Cardiac septum (tissue), 1 donor: ENCODE results near the gene SIPA1L3. TPM values are rescaled to one million over a fixed set of nuclear protein-coding genes. Genes with fewer than 3 reads are reported as not detected.

Experiments
- DNase-seq: peaks from one replicate; pipeline ENCODE4 v3.0.0-alpha.2; 2020; ENCODE audit warnings: low spot score
- intact Hi-C: fragments of 100-400 bp; cut with DNase I; formaldehyde crosslinking; loops from one replicate; pipeline ENCODE4 v1.14.0; 2022
- total RNA-seq: library from RNA; stranded (reverse); fragmentation: NEBNext Ultra II Directional; extraction: Animal tissue kit (Norgen Biotek cat#: 25700); gene quantifications from one replicate; pipeline ENCODE4 v1.2.1, GENCODE V29; 2021
- donor health status: DM: no; HTN: no; CAD: no.

The SIPA1L3 gene
- total RNA-seq, 1 donor from 2014 or later, result 14.0 TPM

DNA sequence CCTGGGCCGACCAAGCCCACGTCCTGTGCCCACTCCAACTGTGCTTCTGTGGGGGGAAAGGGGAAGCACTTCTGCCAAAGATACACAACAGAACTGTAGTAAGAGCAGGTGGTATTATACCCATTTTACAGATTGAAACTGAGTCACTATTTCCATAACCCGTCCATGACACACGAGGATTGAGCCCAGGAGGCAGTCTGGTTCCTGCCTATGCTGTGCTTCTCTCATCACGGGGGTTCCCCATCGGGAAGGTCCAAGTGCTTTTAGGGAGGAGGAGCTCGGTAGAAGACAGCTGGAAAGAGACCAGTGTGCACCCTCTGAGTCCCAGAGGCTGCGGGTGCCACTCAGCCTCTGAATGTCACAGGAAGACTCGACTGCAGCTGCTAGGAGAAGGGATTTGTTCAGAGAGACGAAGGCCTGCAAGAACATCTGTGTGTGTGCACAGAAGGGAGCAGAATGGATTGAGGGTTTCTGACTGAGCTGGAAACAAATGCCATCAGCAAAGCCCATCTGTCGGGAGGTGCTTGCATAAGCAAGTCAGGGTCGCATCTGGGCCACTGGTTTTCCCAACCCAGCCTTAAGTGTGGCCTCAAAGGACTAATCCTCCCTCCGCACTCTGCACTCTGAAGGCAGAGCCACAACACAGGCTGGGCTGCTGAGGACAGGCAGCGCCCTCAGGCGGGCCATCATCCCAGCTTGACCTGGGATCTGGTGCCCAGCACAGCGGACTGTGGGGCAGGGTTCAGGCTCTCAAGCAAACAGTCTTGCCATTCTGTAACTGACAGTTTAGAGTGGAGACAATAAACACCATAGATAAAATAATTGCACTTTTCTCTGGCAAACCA is 167.1 kb downstream of the SIPA1L3 start:
- no peak for DNase-seq
- intact Hi-C loops, result no loop called here

DNA sequence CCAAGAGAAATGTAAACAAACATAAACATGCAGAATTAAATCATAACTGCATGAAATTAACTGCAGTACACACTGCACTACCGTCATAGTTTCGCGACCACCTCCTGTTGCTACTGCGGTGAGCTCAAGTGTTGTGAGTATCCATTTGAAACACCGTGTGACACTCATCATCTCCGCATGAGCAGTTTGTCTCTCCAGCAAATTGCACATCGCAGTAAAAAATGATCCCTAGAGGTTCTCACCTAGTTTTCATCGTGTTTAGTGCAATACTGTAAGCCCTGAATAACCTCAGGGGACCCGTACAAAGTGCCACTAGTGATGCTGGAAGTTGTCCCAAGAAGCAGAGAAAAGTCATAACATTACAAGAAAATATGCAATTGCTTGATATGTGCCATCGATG is 169.3 kb downstream of the SIPA1L3 start:
- DNase-seq, result no peak
- intact Hi-C loops, result no loop called here

DNA sequence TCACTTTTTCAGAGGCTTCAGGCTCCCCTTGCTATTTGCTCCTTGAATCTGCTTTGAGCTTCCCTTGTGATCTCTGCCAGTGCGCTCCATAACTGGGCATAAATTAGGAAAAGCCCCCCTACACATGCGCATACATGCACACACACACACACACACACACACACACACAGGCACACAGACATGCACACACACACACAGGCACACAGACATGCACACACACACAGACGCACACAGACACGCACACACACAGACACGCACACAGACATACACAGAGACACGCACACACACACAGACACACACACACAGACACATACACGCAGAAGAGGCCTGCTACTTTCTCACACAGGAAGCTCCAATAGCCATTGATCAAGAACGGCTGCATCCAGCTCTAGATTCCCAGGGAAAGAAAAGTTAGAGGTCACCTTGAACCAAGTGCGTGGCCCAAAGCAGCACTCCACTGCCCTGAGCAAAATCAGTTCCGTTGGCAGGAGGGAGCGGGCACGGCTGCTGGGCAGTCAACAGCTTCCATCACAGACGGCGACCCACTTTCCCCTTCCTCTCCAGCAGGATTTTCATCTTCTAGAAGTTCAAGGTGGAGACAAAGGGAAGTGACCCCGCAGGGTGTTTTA is 171.4 kb downstream of the SIPA1L3 start:
- intact Hi-C loops, result no loop called here
- DNase-seq, result no peak

GRCh38 chr19:38079926-38080380 is 172.9 kb downstream of the SIPA1L3 start:
- intact Hi-C loops, result no loop called here
- no peak for DNase-seq

DNA sequence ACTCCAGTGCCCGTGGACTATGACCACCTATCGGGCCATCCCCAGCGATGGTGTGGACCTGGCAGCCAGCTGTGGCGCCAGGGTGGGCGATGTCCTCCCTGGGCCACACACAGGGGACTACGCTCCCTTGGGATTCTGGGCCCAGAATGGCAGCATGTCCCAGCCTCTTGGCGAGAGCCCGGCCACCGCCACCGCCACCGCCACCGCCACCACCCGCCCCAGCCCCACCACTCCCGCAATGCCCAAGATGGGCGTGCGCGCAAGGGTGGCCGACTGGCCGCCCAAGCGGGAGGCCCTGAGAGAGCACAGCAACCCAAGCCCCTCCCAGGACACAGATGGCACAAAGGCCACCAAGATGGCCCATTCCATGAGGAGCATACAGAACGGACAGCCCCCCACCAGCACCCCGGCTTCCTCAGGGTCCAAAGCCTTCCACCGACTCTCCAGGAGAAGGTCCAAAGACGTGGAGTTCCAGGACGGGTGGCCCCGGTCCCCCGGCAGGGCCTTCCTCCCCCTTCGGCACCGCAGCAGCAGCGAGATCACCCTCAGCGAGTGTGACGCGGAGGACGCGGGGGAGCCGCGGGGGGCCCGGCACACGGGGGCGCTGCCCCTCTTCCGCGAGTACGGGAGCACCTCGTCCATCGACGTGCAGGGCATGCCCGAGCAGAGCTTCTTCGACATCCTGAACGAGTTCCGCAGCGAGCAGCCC is 174.7 kb downstream of the SIPA1L3 start:
- intact Hi-C loops, result no loop called here
- no peak for DNase-seq

GRCh38 chr19:38082256-38083118 is 175.5 kb downstream of the SIPA1L3 start:
- DNase-seq, result no peak
- intact Hi-C loops, result no loop called here

- no peak for DNase-seq
- intact Hi-C loops, result no loop called here
Measured at GRCh38 chr19:38084196-38084595, 177.2 kb downstream of the SIPA1L3 start.

GRCh38 chr19:38089440-38089839 is 182.4 kb downstream of the SIPA1L3 start:
- intact Hi-C loops, result no loop called here
- DNase-seq, result no peak

DNA sequence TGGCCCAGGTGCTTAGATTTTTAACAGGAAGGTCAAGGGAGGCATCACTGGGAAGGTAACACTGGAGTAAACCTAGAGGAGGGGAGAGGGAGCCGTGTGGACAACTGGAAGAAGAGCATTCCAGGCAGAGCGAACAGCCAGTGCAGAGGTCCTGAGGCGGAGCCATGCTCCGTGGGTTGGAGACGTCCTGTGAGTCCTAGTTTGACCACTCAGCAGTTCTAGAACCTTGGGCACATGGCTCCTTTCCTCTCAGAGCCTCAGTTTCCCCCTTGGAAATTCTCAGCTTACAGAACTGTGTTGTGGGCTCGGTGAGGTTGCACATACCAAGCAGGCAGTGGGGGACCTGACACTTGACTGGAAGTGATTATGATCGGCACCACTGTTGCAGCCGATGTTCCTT is 186.1 kb downstream of the SIPA1L3 start:
- no peak for DNase-seq
- intact Hi-C loops, result loop anchor here (5.0 kb wide), 1 partner anchor 86 kb away; no protein-coding TSS in a partner anchor

DNA sequence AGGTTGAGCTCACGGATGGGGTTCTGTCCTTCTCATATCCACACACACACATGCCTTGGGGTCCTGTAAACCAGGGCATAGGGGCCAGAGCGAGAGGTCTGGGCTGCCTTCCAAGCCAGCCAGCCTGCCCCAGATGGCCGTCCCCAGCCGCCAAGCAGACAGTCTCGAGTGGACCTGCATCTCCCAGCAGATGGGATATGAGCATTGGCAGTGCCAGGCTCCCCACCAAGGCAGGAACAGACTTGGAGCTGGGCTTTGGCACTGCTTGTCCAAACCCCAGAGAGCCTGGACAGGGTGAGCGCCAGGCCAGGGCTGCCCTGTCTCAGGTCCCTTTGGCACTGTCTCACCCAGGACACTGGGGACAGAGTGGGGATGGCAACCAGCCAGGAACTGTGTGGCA is 186.6 kb downstream of the SIPA1L3 start:
- DNase-seq, result peak; percentile 77
- intact Hi-C loops, result loop anchor here (5.0 kb wide), 1 partner anchor 86 kb away; no protein-coding TSS in a partner anchor

DNA sequence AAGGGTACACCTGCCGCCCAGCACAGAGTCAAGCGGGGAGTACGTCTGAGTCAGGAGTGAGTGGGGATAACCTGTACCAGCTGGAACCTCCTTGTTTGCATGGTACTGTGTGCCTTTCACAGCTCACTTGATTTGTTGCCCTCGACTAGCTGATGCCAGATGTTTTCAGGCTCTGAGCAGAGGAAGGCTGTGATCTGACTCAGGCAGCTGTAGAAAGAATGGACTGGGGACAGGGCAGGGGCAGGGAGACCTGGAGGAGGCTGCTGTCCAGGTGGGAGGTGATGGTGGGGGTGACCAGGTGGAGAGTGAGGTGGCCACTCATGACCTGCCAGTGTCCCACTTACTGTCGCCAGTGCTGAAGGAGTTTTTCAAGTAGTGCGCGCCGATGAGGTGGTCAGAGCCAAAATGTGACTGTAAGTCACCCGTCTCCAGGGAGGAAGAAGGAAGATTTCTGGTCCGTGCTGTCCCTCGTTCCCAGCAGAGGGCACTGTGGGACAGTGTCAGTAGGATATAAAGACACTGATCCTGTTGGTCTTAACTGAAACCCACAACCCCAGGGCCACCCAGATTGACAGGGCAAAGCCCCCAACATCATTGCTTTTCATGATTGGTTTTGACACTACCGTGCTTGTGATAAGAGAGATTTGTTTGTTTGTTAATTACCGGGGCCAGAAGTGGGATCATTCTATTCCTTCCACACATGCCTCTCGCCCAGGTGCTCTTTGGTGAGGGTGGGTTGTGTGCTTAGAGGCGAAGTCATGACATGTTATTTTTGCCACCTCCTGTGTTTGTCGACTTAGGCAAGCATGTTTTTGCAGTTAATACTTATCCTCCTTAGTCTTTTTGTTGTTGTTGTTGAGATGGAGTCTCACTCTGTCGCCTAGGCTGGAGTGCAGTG is 188.7 kb downstream of the SIPA1L3 start:
- intact Hi-C loops, result loop anchor here (2.0 kb wide), 1 partner anchor 189 kb away; the partner anchor contains the start of genes SIPA1L3 and WDR87
- DNase-seq, result no peak

DNA sequence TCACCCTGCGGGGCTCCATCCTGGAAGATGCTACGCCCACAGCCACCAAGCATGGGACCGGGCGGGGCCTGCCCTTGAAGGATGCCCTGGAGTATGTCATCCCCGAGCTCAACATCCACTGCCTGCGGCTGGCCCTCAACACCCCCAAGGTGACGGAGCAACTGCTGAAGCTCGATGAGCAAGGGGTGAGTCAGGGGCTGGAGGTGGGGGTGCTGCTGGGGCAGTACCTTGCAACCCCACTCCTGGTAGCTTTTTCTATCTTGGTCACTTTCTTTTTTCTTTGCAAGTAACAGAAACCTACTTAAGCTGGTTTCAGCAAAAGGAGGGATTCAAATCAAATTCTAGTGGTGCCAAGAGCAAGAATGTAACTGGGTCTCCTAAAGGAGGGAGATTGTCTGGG is 193.0 kb downstream of the SIPA1L3 start:
- DNase-seq, result no peak
- intact Hi-C loops, result no loop called here

GRCh38 chr19:38100589-38100988 is 193.6 kb downstream of the SIPA1L3 start:
- DNase-seq, result no peak
- intact Hi-C loops, result no loop called here

- intact Hi-C loops, result no loop called here
- no peak for DNase-seq
Measured at GRCh38 chr19:38101723-38102122, 194.7 kb downstream of the SIPA1L3 start.

GRCh38 chr19:38105574-38105973 is 198.6 kb downstream of the SIPA1L3 start:
- DNase-seq, result no peak
- intact Hi-C loops, result no loop called here

DNA sequence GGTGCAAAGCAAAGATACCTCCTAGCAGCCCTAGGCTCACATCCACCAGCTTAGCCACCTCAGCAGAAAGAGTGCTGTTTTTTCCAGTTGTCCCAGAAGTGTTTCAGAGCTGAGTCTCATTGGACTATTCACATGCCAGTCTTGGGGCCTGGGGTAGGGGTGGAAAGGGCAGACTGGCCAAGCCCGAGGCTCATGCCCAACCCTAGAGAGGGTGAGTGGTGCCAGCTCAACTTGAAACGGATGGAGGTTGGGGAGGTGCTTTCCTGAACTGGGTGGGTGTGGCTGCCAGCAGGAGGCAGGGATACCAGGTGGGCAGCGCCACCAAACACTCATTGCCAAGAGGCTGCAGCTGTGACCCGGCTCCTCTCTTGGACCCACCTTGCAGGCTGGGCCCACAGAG is 200.1 kb downstream of the SIPA1L3 start:
- DNase-seq, result no peak
- intact Hi-C loops, result no loop called here

- no peak for DNase-seq
- intact Hi-C loops, result no loop called here
Measured at GRCh38 chr19:38111898-38112297, 204.9 kb downstream of the SIPA1L3 start.

- DNase-seq, result no peak
- intact Hi-C loops, result no loop called here
Measured at GRCh38 chr19:38114651-38115050, 207.6 kb downstream of the SIPA1L3 start.
